ENCODE results near the gene GRAP. TPM values are rescaled to one million over a fixed set of nuclear protein-coding genes. Genes with fewer than 3 reads are reported as not detected.
"Not testable (repeated sequence)": the region's sequence is repeated elsewhere in the genome, so short reads cannot be mapped to it uniquely, and the experiment has no call there.

The GRAP gene
- total RNA-seq, 1 donor from 2014 or later: not detected

- FAIRE-seq; H3K4me3 ChIP-seq (ENCODE audit: low read depth, low read length): not testable (repeated sequence)
These were observed 15.4 kb upstream of the GRAP start for GRCh38 chr17:19062009-19062717.

GRCh38 chr17:19055447-19055846 lies 8.7 kb upstream of the GRAP start:
- not testable (repeated sequence) for H3K27me3 ChIP-seq (ENCODE audit: control insufficient read depth, insufficient read depth, low read length); H3K36me3 ChIP-seq (ENCODE audit: control insufficient read depth, insufficient read depth, low read length); DNase-seq (ENCODE audit: low read depth); H3K4me3 ChIP-seq (ENCODE audit: low read depth, low read length); FAIRE-seq

More at GRCh38 chr17:19062009-19062717, 15.4 kb upstream of the GRAP start:
- H3K27me3 ChIP-seq (ENCODE audit: control insufficient read depth, insufficient read depth, low read length); DNase-seq (ENCODE audit: low read depth); H3K36me3 ChIP-seq (ENCODE audit: control insufficient read depth, insufficient read depth, low read length): not testable (repeated sequence)

- H3K4me3 ChIP-seq (ENCODE audit: low read depth, low read length); H3K36me3 ChIP-seq (ENCODE audit: control insufficient read depth, insufficient read depth, low read length); FAIRE-seq; DNase-seq (ENCODE audit: low read depth); H3K27me3 ChIP-seq (ENCODE audit: control insufficient read depth, insufficient read depth, low read length): not testable (repeated sequence)
These were observed 2.1 kb upstream of the GRAP start for GRCh38 chr17:19048826-19049225.

GRCh38 chr17:19047510-19047909 lies 753 bp upstream of the GRAP start:
- FAIRE-seq; H3K4me3 ChIP-seq (ENCODE audit: low read depth, low read length); H3K27me3 ChIP-seq (ENCODE audit: control insufficient read depth, insufficient read depth, low read length); DNase-seq (ENCODE audit: low read depth); H3K36me3 ChIP-seq (ENCODE audit: control insufficient read depth, insufficient read depth, low read length): not testable (repeated sequence)

GRCh38 chr17:19044643-19045042 lies 2.1 kb downstream of the GRAP start:
- not testable (repeated sequence) for H3K36me3 ChIP-seq (ENCODE audit: control insufficient read depth, insufficient read depth, low read length); H3K27me3 ChIP-seq (ENCODE audit: control insufficient read depth, insufficient read depth, low read length); H3K4me3 ChIP-seq (ENCODE audit: low read depth, low read length); DNase-seq (ENCODE audit: low read depth)
- FAIRE-seq: peak; percentile 64

- FAIRE-seq; H3K36me3 ChIP-seq (ENCODE audit: control insufficient read depth, insufficient read depth, low read length); H3K27me3 ChIP-seq (ENCODE audit: control insufficient read depth, insufficient read depth, low read length); DNase-seq (ENCODE audit: low read depth); H3K4me3 ChIP-seq (ENCODE audit: low read depth, low read length): not testable (repeated sequence)
These were observed 3.7 kb downstream of the GRAP start for GRCh38 chr17:19043032-19043431.

GRCh38 chr17:19042369-19042768 lies 4.4 kb downstream of the GRAP start:
- not testable (repeated sequence) for H3K27me3 ChIP-seq (ENCODE audit: control insufficient read depth, insufficient read depth, low read length); H3K36me3 ChIP-seq (ENCODE audit: control insufficient read depth, insufficient read depth, low read length); FAIRE-seq; DNase-seq (ENCODE audit: low read depth); H3K4me3 ChIP-seq (ENCODE audit: low read depth, low read length)

- DNase-seq (ENCODE audit: low read depth); FAIRE-seq; H3K36me3 ChIP-seq (ENCODE audit: control insufficient read depth, insufficient read depth, low read length); H3K4me3 ChIP-seq (ENCODE audit: low read depth, low read length); H3K27me3 ChIP-seq (ENCODE audit: control insufficient read depth, insufficient read depth, low read length): not testable (repeated sequence)
These were observed 4.9 kb downstream of the GRAP start for GRCh38 chr17:19041871-19042270.

- H3K4me3 ChIP-seq (ENCODE audit: low read depth, low read length); FAIRE-seq; DNase-seq (ENCODE audit: low read depth); H3K27me3 ChIP-seq (ENCODE audit: control insufficient read depth, insufficient read depth, low read length); H3K36me3 ChIP-seq (ENCODE audit: control insufficient read depth, insufficient read depth, low read length): not testable (repeated sequence)
These were observed 6.4 kb downstream of the GRAP start for GRCh38 chr17:19040350-19040749.

- not testable (repeated sequence) for DNase-seq (ENCODE audit: low read depth); FAIRE-seq; H3K27me3 ChIP-seq (ENCODE audit: control insufficient read depth, insufficient read depth, low read length); H3K4me3 ChIP-seq (ENCODE audit: low read depth, low read length); H3K36me3 ChIP-seq (ENCODE audit: control insufficient read depth, insufficient read depth, low read length)
These were observed 8.0 kb downstream of the GRAP start for GRCh38 chr17:19038730-19039129.

- H3K27me3 ChIP-seq (ENCODE audit: control insufficient read depth, insufficient read depth, low read length); DNase-seq (ENCODE audit: low read depth); H3K36me3 ChIP-seq (ENCODE audit: control insufficient read depth, insufficient read depth, low read length); H3K4me3 ChIP-seq (ENCODE audit: low read depth, low read length): not testable (repeated sequence)
- FAIRE-seq: peak; percentile 84
These were observed 8.8 kb downstream of the GRAP start for GRCh38 chr17:19038007-19038406.

GRCh38 chr17:19037547-19037946 lies 9.2 kb downstream of the GRAP start:
- H3K4me3 ChIP-seq (ENCODE audit: low read depth, low read length); H3K36me3 ChIP-seq (ENCODE audit: control insufficient read depth, insufficient read depth, low read length): not testable (repeated sequence)
- peak; percentile 77 for FAIRE-seq

GRCh38 chr17:19036186-19036585 lies 10.6 kb downstream of the GRAP start:
- H3K4me3 ChIP-seq (ENCODE audit: low read depth, low read length); H3K36me3 ChIP-seq (ENCODE audit: control insufficient read depth, insufficient read depth, low read length); FAIRE-seq; DNase-seq (ENCODE audit: low read depth); H3K27me3 ChIP-seq (ENCODE audit: control insufficient read depth, insufficient read depth, low read length): not testable (repeated sequence)

More at GRCh38 chr17:19037547-19037946, 9.2 kb downstream of the GRAP start:
- not testable (repeated sequence) for DNase-seq (ENCODE audit: low read depth); H3K27me3 ChIP-seq (ENCODE audit: control insufficient read depth, insufficient read depth, low read length)

- FAIRE-seq; DNase-seq (ENCODE audit: low read depth); H3K36me3 ChIP-seq (ENCODE audit: control insufficient read depth, insufficient read depth, low read length): not testable (repeated sequence)
These were observed 14.3 kb downstream of the GRAP start for GRCh38 chr17:19032377-19032988.

More at GRCh38 chr17:19032377-19032988, 14.3 kb downstream of the GRAP start:
- not testable (repeated sequence) for H3K27me3 ChIP-seq (ENCODE audit: control insufficient read depth, insufficient read depth, low read length); H3K4me3 ChIP-seq (ENCODE audit: low read depth, low read length)

Measured in bronchial epithelial cell (primary cell).